Renal cortex interstitium (tissue), 11 donors: ENCODE results near the gene BLOC1S1. TPM values are rescaled to one million over a fixed set of nuclear protein-coding genes. Genes with fewer than 3 reads are reported as not detected.

Source experiments
- DNase-seq, 11 donors: peaks; one replicate each; pipeline ENCODE4 v3.0.0-alpha.2; 2013; ENCODE audit warnings: low read depth in 9 of 11, low spot score in 4 of 11; ENCODE audit errors: extremely low read depth in 1 of 11
- polyA plus RNA-seq, 3 donors: library from polyadenylated mRNA; unstranded; fragments of 120-200 nt; gene quantifications; one replicate each; pipeline ENCODE4 v1.2.1, GENCODE V29; 2013; ENCODE audit not compliant: insufficient read length in 3 of 3

The BLOC1S1 gene
- polyA plus RNA-seq, 3 donors, result 102 to 143 (median 110) TPM

GRCh38 chr12:55687746-55688145, 28.1 kb upstream of the BLOC1S1 start:
- no peak for DNase-seq

GRCh38 chr12:55688716-55689655, 26.9 kb upstream of the BLOC1S1 start:
- no peak for DNase-seq

DNA sequence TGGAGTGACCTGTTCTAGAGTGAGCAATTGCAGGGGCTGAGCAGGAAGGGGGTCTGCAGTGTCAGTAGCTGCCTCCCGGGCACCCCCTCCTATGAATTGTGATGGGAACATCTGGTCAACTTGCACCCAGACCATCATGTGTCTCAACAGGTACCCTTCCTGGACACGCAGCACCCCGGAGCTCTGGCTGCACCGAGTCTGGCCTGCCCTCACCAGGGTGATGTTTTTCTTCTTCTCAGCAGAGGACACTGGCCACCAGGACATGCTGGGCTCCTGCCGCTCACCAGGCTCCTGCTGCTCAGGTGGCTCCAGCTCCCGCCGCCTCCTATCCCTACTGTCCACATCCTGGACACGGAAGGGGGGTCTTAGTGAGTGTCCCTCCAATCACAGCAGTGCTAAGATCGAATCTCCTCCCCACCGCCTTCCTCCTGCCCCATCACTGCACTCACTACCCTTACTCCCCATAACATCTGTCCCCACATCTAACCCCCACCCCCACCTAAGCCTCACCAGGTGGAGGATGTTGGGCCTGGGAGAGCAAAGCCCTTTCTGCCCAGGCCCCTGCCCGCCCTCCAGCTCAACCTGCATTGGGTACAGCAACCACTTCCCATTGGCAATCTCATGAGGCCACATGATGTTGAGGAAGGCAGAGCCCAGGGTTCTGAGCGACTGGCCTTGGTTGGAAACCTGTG, 23.1 kb upstream of the BLOC1S1 start:
- no peak for DNase-seq

DNA sequence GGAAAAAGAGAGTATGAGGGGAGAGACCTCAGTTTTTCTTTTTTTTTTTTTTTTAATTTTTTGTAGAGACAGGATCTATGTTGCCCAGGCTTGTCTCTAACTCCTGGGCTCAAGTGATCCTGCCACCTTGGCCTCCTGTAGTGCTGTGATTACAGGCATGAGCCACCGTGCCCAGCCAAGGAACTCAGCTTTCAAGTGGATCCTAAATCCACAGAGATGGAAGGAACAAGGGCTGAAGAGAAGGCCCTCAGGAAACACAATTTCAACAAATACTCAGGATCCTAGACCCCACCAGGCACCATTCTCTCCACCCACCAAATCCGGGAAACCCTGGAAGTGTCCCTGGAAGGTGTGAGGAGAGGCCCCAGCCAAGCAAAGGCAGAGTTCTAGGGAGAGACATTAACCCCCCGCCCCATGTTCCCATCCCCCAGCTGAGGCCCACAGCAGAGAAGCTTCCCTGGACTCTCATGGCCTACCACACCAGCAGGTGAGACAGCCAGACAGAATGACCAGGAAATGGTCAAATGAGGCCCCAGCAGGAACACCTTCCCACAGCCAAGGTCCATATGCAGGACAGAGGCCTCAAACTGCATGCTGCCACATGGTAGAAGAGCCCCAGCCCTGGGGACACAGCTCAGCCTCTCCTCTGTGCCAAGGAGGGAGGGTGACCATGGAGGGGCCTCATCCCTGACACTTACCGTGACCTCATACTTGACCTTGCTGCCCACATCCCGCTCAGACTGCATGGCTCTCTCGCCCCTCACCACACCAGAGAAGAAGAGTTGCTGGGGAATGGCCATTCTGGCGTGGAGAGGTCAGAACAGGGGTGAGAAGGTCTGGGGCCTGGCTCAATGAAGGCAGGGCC, 22.3 kb upstream of the BLOC1S1 start:
- DNase-seq, result no peak

DNA sequence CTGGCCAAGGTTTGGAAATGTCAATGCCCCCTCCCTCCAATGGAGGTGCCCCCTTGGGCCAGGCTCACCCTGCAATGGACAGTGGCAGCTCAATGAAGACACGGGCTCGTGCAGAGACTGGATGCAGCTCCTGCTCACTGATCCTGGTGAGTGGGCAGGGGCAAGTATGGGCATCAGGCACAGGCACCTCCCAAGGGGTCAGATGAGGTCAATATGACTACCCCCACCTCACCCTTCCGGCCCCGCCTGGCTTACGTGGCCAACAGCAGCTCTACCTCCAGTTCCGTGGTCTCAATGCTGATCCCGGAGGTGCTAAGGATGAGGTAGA, 21.7 kb upstream of the BLOC1S1 start:
- DNase-seq, result no peak

DNA sequence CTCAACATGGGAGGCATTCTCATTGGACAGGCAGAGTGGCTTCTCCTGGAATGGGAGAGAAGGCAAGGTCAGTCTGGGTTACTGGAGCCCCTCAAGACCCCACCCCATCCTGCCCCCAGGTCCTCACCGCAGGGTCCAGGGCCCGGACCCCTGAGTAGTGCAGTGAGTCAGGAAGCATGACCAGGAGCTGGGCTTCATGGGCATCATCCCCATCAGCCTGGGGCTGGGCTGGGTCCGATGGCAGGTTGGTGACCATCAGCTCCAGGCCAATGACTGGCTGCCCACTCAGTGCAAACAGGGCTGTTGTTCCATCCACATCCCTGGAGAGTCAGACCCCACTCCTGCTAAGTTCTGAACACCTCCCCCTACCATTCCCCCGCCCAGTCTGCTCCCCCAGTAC, 21.2 kb upstream of the BLOC1S1 start:
- no peak for DNase-seq

GRCh38 chr12:55695349-55695748, 20.5 kb upstream of the BLOC1S1 start:
- DNase-seq, result no peak

GRCh38 chr12:55696141-55696540, 19.7 kb upstream of the BLOC1S1 start:
- no peak for DNase-seq

GRCh38 chr12:55696796-55697462, 18.9 kb upstream of the BLOC1S1 start:
- DNase-seq, result no peak

DNA sequence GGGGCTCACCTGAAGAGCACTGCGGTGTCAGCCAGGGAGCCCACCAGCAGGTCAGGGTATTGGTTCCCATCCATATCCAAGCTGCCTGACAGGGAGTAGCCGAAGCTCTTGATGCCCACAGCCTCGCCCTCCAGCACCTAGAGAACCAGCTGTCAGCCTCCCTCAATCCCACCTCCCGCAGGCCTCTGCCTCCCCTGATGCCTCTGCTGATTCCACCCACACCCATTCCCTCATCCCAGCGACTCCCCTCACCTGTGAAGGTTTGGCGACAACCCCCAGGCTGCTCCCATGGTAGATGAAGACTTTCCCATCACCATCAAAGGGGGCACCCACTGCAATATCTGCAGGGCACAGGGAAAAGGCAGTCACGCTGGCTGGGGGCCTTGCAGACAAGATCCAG, 18.2 kb upstream of the BLOC1S1 start:
- DNase-seq, result no peak

DNA sequence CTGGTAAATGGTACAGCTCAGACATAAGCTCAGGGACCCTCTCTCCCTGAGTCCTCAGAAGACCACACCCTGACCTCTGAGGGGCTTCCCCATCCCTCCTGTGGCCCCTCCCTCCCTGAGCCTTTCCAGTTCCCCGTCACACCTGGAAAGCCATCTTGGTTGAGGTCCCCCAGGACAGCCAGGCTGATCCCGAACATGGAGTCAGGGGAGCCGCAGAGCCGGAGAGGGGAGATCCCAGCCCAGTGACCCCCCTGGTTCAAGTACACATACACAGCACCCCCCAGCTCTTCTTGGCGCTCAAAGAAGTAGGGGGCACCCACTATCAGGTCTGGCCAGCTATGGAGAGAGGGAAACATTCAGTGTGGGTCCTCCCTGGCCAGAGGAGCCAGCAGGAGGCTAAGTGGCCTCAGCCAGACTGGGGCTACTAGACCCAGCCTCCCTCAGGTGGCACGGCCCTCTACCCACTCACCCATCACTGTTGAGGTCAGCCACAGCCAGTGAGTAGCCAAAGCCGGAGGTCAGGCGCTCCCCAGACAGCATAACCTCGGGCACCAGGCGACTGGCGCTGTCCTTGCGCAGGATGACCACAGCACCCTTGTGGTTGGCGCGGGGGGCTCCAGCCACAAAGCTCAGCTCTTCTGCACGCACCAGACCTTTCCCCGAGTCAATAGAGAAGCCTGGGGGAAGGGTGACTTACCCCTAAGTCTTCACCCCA, 17.4 kb upstream of the BLOC1S1 start:
- no peak for DNase-seq

- no peak for DNase-seq
Observed at GRCh38 chr12:55698965-55699364, 16.9 kb upstream of the BLOC1S1 start.

DNA sequence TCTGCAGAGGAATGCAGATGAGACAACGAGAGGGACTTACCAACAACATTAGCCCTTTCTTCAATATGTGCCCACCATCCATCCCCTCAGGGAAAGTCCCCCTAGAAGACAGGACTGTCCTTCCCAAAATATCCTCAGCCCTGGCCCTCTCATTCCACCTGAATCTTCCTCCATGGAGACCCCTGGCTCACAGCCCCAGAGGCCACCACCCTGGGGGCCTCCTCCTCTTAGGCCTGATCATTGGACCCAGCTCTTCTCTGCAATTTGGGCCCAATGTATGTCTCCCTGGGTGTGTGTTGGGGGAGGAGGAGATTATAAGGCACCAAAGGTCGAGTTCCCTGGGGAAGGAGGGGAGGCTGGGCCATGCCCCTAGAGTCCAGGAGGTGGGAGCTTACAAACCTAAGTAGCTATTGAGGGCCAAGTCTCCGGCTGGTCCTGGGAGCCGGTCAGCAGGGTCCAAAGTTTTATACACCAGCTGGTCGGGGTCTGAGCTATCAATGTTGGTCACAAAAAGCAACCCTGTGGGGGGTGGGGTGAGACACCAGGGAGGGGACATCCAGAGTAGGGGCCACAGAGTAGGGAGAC, 16.3 kb upstream of the BLOC1S1 start:
- no peak for DNase-seq

DNA sequence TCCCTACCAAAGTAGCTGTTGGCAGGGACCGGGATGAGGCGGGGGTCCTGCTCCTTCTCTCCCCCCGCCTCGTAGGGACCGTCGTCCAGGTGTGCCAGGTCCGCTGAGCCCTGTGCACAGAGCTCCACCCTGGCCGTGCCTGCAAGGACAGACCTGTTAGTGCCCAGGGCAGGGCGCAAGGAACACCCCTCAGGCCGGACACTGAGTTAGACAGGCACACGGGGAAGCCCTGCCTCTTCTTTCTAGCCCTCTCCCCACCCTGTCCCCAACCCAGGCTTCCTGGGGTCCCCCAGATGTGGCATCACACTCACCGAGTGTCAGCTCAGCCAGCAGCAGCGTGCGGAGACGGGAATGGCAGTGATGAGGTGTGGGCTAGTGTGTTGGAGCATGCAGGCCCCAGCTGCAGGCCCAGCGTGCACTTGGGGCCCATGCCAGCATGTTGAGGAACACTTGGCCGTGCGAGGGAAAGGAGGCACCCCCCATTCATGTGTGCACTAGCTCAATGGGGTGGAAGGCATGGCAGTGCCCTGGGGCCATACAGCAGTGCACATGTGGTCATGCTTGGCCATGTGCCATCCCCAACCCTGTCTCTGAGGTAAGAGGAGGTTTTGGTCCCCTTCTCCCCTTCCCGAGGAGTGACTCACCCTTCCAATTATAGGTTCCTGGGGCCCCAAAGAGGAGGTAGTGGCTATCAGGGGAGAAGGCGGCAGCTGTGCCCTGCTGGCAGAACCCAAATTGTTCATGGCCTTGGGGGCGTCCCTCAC, 15.4 kb upstream of the BLOC1S1 start:
- no peak for DNase-seq

GRCh38 chr12:55702861-55703260, 13.0 kb upstream of the BLOC1S1 start:
- DNase-seq, result no peak

DNA sequence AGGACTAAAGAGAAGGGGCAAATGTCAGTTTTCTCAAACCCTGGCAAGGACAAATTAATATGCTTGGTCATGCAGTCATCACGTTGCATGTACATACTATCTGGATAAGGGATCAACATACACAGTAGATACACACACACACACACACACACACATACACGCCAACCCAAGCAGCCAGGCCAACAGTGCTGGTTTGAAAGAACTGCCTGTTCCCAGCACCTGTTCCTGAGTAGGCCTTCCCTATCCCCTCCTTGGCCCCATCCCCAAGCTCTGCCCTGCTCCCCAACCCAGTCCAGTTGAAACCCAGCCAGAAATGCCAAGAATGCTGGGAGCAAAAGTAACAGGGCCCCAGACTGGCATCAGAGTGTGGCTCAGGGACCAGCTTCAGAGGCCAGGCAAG, 12.6 kb upstream of the BLOC1S1 start:
- DNase-seq, result no peak

- DNase-seq, result no peak
Observed at GRCh38 chr12:55703901-55704761, 11.7 kb upstream of the BLOC1S1 start.
